Stimulated activated CD8-positive, alpha-beta memory T cell treated with anti-CD3 and anti-CD28 coated beads, Interleukin-15, amount 100 ng/mL, for 4 hours (primary cell): Measurements from ENCODE around the gene CIDEC.
"Not testable (repeated sequence)": the region's sequence is repeated elsewhere in the genome, so short reads cannot be mapped to it uniquely, and the experiment has no call there.

Source experiments
- DNase-seq, 2 donors: peaks; one replicate each; pipeline ENCODE4 v3.0.0-alpha.2; 2020; ENCODE audit warnings: low read depth in 2 of 2

CIDEC gene

DNA sequence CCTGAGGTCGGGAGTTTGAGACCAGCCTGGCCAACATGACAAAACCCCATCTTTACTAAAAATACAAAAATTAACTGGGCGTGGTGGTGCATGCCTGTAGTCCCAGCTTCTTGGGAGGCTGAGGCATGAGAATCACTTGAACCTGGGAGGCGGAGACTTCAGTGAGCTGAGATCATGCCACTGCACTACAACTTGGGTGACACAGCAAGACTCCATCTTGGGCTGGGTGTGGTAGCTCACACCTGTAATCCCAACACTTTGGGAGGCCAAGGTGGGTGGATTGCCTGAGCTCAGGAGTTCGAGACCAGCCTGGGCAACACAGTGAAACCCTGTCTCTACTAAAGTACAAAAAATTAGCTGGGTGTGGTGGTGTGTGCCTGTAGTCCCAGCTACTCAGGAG is 3.8 kb downstream of the CIDEC start:
- DNase-seq = not testable (repeated sequence)

GRCh38 chr3:9875448-9875847 is 4.6 kb downstream of the CIDEC start:
- no peak for DNase-seq

GRCh38 chr3:9872067-9872466 is 8.0 kb downstream of the CIDEC start:
- DNase-seq = not testable (repeated sequence)

DNA sequence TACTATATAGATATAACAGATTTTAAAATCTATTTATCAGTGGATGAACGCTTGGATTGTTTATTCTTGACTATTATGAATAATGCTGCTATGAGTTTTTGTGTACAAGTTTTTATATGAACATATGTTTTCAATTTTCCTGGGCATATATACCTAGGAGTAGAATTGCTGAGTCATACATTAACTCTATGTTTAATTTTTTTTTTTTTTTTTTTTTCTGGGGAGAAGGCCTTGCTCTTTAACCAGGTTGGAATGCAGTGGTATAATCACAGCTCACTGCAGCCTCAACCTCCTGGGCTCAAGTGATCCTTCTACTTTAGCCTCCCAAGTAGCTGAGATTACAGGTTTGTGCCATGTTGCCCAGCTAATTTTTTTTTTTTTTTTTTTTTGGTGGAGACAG is 9.1 kb downstream of the CIDEC start:
- DNase-seq = no peak

- DNase-seq = no peak
Measured at GRCh38 chr3:9869955-9870354, 10.1 kb downstream of the CIDEC start.

GRCh38 chr3:9867106-9867505 is 12.9 kb downstream of the CIDEC start:
- no peak for DNase-seq

GRCh38 chr3:9866639-9867038 is 13.4 kb downstream of the CIDEC start:
- DNase-seq = no peak

DNA sequence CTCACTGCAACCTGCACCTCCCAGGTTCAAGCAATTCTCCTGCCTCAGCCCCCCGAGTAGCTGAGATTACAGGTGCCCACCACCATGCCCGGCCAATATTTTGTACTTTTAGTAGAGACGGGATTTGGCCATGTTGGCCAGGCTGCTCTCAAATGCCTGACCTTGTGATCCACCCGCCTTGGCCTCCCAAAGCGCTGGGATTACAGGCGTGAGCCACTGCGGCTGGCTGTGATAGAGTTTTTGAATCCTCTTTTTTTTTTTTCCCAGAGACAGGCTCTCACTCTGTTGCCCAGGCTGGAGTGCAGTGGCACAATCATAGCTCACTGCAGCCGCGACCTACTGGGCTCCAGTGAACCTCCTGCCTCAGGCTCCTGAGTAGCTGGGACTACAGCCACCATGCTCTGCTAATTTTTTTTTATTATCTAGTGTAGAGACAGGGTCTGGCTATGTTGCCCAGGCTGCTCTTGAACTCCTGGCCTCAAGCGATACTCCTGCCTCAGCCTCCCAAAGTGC is 14.9 kb downstream of the CIDEC start:
- DNase-seq = not testable (repeated sequence)

GRCh38 chr3:9864200-9864927 is 15.7 kb downstream of the CIDEC start:
- no peak for DNase-seq

- DNase-seq = no peak
Measured at GRCh38 chr3:9863058-9863772, 16.8 kb downstream of the CIDEC start.

GRCh38 chr3:9862391-9863057 is 17.5 kb downstream of the CIDEC start:
- DNase-seq = no peak

- DNase-seq = no peak
Measured at GRCh38 chr3:9861626-9862130, 18.4 kb downstream of the CIDEC start.

GRCh38 chr3:9861201-9861600 is 18.9 kb downstream of the CIDEC start:
- no peak for DNase-seq

GRCh38 chr3:9859530-9860025 is 20.5 kb downstream of the CIDEC start:
- no peak for DNase-seq

DNA sequence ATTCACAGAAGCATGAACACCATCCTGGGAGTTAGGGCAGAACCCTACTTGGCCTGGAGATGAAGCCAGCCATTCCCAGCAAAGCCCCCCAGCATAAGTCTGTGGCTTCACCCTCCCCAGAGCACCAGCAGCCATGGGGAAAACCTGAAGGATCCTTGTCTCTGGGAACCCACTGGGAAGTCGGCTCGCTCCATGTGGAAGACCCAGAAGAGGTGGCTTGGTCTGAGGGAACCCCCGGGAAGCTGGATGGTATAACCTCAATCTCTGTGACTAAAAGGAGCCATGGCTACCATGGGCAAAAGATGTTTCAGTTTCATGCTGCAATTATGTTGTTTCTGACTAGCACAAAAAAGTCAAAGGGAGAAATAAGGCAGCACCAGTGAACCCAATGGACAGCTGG is 24.5 kb downstream of the CIDEC start:
- DNase-seq = no peak

DNA sequence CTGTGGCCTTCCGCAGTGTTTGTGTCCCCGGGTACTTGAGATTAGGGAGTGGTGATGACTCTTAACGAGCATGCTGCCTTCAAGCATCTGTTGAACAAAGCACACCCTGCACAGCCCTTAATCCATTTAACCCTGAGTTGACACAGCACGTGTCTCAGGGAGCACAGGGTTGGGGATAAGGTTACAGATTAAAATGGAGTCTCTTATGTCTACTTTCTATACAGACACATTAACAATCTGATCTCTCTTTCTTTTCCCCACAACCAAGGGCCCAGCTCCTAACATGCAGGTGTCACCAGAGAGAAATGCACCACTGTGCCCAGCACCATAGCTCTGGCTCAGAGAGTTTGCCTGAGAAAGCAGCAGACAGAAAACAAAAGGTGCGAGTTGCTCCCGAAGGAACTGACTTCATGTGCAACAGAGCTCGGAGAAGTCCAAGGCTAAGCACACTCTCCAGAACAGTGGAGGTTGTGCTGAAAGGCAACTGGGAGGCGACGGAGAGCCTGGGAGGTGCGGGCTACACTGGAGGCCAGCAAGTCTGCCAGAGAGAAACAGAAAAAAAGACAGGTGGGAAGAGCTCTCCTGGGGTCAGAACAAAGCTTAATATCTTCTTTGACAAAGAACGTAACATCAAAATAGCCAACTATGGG is 25.6 kb downstream of the CIDEC start:
- not testable (repeated sequence) for DNase-seq

DNA sequence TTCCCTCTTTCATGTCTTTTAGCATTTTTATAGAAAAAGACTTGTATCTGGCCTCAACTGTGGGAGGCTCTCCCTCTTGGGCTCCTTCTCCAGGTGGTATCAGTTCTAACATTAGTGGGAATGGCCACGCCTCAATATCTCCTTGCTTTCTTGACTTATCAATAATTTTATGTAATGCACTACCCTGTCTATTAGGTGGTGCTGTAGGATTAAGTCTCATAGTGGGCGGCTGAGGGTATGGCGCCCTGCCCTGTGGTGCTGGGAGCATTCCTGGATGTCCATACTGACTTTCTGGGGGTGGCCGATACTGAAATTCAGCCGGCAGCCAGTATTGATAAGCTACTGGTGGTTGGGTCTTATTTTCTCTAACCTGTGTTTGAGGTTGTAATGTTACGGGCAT is 27.5 kb downstream of the CIDEC start:
- no peak for DNase-seq

DNA sequence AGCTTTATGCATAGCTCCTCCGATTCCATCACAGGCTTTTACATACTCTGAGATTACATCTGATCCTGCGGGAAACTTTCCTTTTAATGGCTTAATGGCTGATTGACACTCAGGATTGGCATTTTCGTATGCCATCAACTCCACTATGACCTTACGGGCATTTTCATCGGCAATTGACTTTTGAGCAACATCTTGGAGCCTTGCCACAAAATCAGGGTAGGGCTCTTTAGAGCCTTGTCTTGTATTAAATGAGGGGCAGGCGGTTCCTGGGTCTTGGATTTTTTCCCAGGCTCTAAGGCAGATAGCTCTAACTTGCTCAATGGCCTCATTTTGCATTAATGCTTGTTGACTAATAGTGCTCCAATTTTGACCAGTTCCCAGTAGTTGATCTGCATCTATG is 28.1 kb downstream of the CIDEC start:
- DNase-seq = not testable (repeated sequence)

GRCh38 chr3:9851383-9851782 is 28.7 kb downstream of the CIDEC start:
- not testable (repeated sequence) for DNase-seq

GRCh38 chr3:9848860-9849259 is 31.2 kb downstream of the CIDEC start:
- not testable (repeated sequence) for DNase-seq

- DNase-seq = not testable (repeated sequence)
Measured at GRCh38 chr3:9847870-9848269, 32.2 kb downstream of the CIDEC start.
